NCI-H2196 (cell line): ENCODE measurements around the gene SLC22A5.

ENCODE experiments used
- DNase-seq: peaks from one replicate; lab custom pipeline; 2025; ENCODE audit not compliant: unreplicated experiment; lab: John Stamatoyannopoulos, UW

The SLC22A5 gene

GRCh38 chr5:132369474-132370180 is at the start of gene SLC22A5:
TSS of gene SLC22A5 (plus strand) at chr5:132369710. CDS start at chr5:132369973, 263 bp downstream.
- peak; percentile 73 for DNase-seq

- no peak for DNase-seq
These were observed 49.5 kb upstream of the SLC22A5 start for GRCh38 chr5:132319975-132320374.

GRCh38 chr5:132321109-132321721 is 48.3 kb upstream of the SLC22A5 start:
- DNase-seq = no peak

- DNase-seq = no peak
These were observed 47.2 kb upstream of the SLC22A5 start for GRCh38 chr5:132322266-132322665.

- DNase-seq = no peak
These were observed 46.3 kb upstream of the SLC22A5 start for GRCh38 chr5:132323202-132323601.

- no peak for DNase-seq
These were observed 43.8 kb upstream of the SLC22A5 start for GRCh38 chr5:132325691-132326090.

- DNase-seq = no peak
These were observed 42.1 kb upstream of the SLC22A5 start for GRCh38 chr5:132327252-132327955.

- no peak for DNase-seq
These were observed 34.7 kb upstream of the SLC22A5 start for GRCh38 chr5:132334812-132335211.

GRCh38 chr5:132335402-132335801 is 34.1 kb upstream of the SLC22A5 start:
- no peak for DNase-seq

GRCh38 chr5:132339502-132339901 is 30.0 kb upstream of the SLC22A5 start:
- no peak for DNase-seq

GRCh38 chr5:132342291-132343180 is 27.0 kb upstream of the SLC22A5 start:
- no peak for DNase-seq

- no peak for DNase-seq
These were observed 24.6 kb upstream of the SLC22A5 start for GRCh38 chr5:132344775-132345514.

- no peak for DNase-seq
These were observed 16.0 kb upstream of the SLC22A5 start for GRCh38 chr5:132353486-132353995.

- DNase-seq = no peak
These were observed 14.9 kb upstream of the SLC22A5 start for GRCh38 chr5:132354381-132355139.

GRCh38 chr5:132355140-132355765 is 14.3 kb upstream of the SLC22A5 start:
- no peak for DNase-seq

GRCh38 chr5:132358775-132359174 is 10.7 kb upstream of the SLC22A5 start:
- no peak for DNase-seq

- DNase-seq = no peak
These were observed 7.4 kb upstream of the SLC22A5 start for GRCh38 chr5:132362086-132362485.

GRCh38 chr5:132363431-132364112 is 5.9 kb upstream of the SLC22A5 start:
- peak; percentile 70 for DNase-seq
